ENCODE data around the gene NLN.
"Not testable (repeated sequence)": the region's sequence is repeated elsewhere in the genome, so short reads cannot be mapped to it uniquely, and the experiment has no call there.

The NLN gene

DNA sequence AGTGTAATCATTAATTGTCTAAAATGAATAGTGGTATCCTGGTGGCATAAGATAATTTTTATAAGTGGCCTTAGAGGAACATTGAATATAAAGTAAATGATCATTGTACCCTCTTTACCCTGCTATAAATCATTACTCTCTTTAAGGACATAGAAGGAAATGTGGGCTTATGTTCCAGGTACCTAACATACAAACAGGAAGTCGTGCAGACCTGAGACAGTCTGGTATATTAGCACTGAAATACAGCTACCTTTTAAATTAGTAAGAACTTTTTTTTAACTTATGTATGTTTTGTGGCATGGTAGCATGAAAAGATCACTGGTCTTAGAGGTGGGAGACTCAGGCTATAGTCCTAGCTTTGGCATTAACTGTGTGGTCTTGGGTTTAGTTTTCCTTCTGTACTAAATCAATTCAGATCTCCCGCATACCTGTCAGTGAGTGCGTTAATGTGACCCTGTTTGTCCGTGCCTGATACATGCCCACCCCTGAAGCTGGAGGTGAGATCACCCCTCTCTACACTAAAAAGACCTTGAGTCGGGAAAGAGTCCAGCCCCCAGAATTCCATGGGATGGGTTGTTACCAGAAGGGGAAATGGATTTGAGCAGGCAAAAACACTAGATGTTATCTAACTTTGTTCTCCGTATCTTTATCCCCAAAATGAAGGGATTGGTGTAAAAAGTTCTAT is 145.0 kb downstream of the NLN start:
- DNase-seq (ENCODE audit: low read depth in 3 of 3, low spot score in 1 of 3) = no peak

DNA sequence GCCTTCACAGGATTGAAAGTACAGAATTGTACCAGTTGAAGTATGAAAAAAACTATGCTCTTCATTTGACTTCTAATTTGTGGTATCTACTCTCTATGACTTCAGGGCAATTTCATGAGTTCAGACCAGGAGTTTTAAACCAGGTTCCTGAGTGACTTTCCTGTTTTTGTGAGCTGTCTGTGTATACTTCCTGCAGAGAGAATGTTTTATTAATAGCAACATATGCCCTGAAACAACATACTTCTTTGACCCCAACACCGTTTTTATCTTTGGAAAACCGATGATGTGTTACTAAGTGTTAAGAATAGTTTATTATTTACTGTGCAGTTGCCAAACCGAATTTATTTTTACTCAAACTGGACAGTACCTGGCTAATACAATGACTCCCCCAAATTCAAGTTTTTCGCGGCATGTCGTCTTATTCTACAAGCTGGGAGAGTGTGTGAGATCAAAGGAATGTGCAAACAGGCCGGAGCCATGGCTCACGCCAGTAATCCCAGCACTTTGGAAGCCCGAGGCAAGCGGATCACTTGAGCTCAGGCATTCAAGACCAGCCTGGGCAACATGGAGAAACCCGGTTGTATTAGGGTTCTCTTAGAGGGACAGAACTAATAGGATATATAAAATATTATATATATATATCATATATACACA is 145.7 kb downstream of the NLN start:
- DNase-seq (ENCODE audit: low read depth in 3 of 3, low spot score in 1 of 3) = no peak

DNA sequence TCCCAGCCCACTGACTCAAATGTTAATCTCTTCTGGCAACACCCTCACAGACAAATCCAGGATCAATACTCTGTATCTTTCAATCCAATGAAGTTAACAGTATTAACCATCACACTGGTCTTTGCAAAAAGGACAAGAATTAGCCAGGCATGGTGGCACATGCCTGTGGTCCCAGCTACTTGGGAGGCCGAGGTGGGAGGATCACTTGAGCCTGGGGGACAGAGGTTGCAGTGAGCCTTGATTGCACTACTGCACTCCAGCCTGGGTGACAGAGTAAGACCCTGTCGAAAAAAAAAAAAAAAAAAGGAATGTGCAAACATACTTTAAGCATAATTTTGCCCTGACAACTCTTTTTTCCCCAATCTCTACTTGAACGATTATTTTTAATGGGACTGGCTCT is 146.5 kb downstream of the NLN start:
- no peak for DNase-seq (ENCODE audit: low read depth in 3 of 3, low spot score in 1 of 3)

DNA sequence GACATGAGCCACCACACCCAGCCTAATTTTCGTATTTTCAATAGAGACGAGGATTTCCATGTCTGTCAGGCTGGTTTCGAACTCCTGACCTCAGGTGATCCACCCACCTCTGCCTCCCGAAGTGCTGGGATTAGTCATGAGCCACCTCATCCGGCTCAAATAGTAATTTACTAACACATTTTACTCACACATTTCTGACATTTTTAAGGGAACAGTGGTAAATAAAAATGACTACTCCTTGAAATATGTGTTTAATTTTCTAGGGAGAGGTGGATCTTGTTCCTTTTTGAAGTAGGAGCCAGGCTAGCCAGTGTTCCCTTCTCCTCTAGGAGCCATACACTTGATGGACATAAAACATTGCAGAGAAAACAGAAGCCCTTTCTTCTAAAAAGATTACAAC is 149.2 kb downstream of the NLN start:
- no peak for DNase-seq (ENCODE audit: low read depth in 3 of 3, low spot score in 1 of 3)

DNA sequence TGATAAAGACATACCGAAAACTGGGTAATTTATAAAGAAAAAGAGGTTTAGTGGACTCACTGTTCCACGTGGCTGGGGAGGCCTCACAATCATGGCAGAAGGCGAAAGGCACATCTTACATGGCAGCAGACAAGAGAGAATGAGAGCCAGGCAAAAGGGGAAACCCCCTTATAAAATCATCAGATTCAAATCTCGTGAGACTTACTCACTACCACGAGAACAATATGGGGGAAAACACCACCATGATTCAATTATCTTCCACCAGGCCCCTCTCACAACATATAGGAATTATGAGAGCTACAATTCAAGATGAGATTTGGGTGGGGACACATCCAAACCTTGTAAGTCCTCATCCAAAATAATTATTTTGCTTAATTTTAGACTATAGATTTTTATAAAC is 149.8 kb downstream of the NLN start:
- not testable (repeated sequence) for DNase-seq (ENCODE audit: low read depth in 3 of 3, low spot score in 1 of 3)

DNA sequence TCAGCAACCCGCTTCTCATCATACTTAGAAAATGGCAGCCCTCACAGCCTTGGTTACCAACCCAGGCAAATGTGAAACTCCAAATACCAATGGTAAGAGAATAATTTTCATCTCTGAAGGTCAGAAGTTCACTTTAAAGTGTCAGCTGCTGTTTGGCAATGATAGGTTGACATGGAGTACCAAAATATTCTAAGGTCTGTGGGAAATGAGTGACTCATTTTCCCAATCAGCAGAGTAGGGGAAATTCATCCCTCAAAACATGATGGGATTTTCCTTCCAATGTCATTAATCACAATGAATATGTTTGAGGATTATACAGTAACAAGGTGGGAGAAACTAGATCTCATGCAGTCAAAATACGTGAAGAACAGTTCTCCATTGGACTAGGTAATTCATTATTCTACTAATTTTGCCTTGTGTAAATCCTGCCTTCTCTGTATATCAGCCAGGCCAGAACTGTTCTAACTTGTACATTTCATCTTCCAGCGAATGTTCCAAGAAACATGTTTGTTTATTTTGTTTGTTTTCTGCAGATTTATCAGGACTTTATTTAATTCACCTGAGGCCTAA is 151.3 kb downstream of the NLN start:
- no peak for DNase-seq (ENCODE audit: low read depth in 3 of 3, low spot score in 1 of 3)

DNA sequence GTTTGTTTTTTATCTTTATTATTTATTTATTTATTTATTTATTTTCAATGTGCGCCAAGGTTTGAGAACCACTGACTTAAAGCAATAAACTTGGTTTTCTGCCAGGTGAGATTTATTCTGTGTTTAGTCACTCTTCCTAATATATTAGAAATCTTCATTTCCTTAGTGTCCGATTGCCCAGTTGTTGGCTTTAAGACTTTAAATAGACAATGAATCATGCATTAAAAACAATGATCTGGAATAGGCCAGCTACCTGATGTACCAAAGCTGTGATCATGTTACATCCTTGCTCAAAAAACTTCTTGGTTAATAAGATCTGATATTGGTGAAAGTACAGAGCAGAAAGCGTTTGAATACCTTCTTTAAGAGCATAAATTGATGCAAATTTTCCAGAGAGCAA is 152.2 kb downstream of the NLN start:
- DNase-seq (ENCODE audit: low read depth in 3 of 3, low spot score in 1 of 3) = no peak

DNA sequence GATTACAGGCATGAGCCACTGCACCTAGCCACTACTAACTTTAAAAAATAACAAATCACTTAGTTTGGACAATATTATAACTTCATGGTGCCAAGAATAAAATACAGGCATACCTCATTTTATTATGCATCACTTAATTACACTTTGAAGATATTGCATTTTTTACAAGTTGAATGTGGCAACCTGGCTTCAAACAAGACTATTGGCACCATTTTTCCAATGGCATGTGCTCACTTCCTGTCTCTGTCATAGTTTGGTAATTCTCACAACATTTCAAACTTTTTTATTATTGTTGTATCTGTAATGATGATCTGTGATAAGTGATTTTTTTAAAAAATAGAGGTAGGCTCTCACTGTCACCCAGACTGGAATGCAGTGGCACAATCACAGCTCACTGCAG is 154.5 kb downstream of the NLN start:
- no peak for DNase-seq (ENCODE audit: low read depth in 3 of 3, low spot score in 1 of 3)

DNA sequence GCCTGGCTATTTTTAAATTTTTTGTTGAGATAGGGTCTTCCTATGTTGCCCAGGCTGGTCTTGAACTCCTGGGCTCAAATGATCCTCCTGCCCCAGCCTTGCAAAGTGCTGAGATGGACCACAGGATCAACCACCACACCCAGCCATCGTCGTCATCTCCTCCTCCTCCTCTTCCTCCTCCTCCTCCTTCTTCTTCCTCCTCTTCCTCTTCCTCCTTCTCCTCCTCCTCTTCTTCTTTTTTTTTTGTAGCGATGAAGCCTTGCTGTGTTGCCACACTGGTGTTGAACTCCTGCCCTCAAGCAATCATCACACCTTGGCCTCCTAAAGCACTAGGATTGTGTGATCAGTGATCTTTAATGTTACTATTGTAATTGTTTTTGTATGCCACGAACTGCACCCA is 155.0 kb downstream of the NLN start:
- DNase-seq (ENCODE audit: low read depth in 3 of 3, low spot score in 1 of 3) = no peak

Data from stimulated activated CD4-positive, alpha-beta T cell treated with anti-CD3 and anti-CD28 coated beads, TNF-alpha, amount 100 ng/mL, for 1 hour (primary cell).